GM18505 (cell line): ENCODE measurements around the gene ZACN.

Source experiments
- ATAC-seq: cut with Tn5 transposase; IDR thresholded peaks from one replicate; pipeline ENCODE4 v1.9.1; 2021; ENCODE audit not compliant: unreplicated experiment
- POLR2A ChIP-seq: IDR thresholded peaks from 4 replicates; pipeline ENCODE4 v1.6.1; 2011; ENCODE audit warnings: borderline replicate concordance; ENCODE audit not compliant: insufficient read depth, insufficient read length; ENCODE audit errors: extremely low read depth

The ZACN gene

DNA sequence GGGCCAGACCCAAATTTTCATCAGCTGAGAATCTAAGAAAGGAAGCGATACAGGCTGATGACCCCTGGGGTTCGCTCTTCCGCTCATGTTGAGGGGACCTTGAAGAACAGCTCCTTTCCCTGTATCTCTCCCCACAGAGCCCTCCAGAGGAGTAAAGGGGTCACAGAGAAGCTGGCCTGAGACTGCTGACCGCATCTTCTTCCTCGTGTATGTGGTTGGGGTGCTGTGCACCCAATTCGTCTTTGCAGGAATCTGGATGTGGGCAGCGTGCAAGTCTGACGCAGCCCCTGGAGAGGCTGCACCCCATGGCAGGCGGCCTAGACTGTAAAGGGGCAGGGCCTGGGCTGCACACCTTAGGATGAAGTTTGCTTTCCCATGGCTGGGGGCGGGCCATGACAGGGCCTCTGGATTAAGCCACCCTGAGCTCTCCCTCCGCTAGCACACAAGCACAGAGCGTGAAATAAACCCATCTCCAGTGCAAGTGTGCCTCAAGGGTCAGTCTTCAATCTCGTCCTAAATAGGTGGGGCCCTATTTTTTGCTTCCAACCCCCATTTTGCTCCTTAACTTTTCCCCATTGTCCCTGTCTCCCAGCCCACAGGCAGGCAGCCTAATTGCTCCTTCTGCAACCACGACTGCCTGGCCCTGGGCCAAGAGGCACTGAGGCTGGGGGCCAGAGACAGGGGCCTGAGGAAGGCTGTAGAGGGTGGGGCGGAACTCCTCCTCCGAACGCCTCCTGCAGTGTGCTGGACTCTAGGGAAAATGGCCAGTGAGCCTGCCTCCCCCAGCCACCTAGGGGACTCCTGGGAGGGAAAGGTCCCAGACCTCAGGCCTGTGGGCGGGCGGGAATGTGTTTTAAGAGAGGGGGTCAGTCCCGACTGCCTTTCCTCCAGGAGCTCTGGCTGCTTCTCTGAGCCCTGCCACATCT lies 3.6 kb downstream of the ZACN start:
- ATAC-seq: no peak
- no peak for TF ChIP-seq POLR2A

DNA sequence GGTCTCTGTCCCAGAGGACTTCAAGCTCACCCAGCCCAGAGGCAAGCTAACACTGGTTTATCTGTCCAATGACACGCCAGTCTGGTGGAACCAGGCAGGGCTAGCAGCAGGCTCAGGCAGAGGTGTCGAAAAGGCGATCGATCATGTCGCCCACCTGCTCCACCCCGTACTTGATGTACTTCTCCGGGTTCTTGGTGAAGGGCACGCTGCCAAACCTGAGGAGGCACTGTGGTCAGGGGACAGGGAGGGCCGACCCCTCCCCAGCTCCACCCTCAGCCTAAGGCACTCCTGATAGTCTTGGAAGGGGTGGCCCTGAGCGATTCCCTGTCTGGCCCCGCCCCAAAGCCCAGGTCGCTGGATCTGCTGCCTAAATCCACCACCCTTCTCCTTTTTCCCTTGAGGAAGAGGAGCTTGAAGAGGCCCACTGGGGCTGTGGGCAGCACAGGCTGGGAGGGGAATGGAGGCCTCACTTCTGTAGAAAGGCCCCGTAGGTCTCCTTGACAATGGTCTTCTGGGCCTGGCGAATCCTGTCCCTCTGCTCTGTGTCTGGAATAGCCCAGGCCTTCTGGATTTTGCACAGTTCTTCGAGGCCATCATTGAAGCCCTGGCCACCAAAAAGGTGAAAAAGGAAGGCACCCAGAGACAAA lies 4.7 kb downstream of the ZACN start:
- no peak for ATAC-seq
- no peak for TF ChIP-seq POLR2A

DNA sequence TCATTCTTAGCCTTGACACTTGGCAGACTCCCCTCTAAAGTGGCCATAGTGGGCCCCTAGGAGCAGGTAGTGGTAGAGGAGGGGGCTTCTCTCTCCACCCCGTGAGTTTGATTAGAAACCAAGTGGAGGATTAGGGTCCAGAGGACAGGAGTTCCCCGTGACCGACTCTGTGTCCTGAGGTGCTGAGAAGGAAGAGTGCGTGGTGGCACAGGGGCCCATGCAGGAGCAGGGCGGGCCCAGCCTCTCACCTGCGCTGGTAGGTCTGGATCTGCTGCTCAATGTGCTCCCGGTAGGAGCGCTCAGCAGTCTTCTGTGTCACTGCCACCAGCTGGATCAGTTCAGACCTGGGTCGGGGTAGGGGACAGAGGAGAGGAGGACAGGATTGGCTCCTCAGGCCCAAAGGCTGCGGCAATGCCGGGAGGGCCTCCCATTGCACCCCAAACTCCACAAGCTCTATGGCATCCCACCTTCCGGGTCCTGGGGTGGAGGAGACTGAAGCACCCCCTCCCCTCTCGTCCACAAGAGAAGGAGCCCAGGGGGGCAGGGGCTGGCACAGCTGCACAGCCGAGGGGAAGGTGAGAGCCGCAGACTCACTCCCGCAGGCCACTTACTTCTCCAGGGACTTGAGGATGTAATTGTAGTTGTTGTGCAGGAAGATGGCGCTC lies 6.2 kb downstream of the ZACN start:
- no peak for ATAC-seq
- no peak for TF ChIP-seq POLR2A

DNA sequence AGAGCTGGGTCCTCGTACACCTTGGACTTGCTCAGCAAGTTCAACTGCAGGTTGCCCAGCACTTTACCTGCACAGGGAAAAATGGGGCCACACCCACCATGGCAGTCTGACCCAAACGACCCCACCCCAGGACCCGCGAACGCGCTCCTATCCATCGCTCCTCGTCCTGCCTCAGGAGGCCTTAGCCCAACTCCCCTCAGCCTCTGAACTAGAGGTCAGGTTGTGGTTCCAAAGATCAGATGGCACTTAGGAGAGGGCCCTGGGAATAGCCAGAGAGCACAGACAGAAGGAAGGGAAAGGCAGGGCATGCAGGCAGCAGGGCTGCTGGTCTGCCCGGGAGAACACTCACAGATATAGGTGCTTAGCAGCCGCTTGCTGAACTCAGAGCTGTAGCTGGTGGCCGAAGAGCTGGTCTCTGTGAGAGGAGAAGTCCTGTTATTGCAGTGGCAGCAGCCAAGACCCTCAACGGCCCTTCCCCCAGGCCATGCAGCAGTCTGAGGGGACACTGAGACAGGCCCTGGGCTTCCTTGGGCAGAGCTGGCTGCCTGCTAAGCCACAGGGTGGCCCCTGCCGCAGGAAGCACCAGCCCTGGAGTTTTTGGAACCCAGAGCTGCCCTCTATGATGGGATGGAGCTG lies 6.9 kb downstream of the ZACN start:
- no peak for ATAC-seq
- no peak for TF ChIP-seq POLR2A

DNA sequence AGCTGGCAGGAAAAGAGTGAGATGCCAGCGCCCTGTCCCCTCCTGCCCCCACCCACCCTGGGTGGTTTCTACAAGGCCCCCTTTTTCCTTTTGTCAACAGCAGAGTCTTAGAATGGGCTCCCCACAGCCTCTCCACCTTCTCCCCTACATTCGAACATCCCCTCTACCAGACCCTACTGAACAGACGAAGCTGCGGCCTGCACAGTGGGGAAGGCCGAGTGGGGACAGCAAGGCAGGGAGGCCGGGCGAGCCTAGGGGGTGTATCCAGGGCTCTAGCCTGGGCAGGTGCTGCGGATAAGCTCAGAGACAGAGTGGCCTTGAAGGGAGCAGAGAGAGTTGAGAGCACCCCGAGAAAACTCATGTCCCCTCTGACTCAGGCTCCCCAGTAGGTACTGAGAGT lies 7.4 kb downstream of the ZACN start:
- no peak for ATAC-seq
- no peak for TF ChIP-seq POLR2A

DNA sequence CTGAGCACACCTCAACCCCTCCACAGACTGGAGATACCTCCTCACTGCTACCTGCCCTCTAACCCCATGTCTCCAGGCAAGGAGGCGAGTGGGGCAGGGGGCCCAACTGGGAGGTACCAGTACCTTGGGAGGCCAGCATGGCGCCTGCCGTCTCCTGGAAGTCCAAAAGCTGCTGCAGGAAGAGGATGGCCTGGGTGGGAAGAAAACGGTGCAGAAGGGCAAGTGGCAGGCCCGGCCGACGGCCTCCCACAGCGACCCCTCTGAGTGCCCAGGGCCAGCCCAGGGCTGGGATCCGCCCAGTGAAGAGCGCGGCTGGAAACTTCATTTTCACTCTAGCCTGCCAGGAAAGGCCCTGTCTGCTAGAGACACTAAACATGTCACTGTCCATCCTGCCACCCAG lies 8.5 kb downstream of the ZACN start:
- no peak for TF ChIP-seq POLR2A
- no peak for ATAC-seq

DNA sequence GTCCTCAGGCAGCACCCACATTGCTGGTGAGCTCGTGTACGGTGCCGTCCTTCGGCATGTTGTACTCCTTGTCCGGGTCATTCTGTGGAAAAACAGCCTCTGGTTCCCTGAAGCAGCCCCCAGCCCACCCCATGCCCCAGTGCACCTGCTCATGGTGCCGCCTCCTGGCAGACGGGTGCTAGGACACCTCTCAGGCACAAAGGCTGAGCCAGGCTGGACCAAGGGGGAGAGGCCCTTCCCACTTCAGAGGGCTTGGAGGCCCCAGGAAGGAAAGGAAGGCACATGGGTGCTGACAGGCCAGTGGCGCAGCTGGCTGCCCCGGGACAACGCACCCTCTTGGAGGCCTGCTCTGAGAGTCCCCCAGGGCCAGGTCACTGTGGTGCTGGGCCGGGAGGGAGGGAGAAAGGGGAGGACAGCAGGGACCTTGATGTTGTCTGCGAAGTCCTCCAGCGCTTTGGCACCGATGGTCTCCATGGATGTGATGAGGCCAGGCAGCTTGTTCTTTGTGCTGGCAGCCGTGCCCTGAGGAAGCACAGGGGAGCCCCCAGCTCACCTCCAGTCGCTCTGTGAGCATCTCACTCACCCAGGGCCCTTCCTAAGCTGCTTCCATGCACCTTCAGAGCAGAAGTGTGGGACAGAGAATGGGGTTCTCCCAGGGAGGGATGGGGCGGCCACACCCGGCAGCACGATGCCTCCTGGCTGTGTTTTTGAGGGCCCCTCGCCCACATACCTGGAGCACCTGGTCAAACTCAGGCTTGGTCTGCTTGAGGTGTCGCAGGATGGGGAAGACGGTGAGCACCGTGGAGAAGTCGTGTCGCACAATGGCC lies 9.3 kb downstream of the ZACN start:
- no peak for TF ChIP-seq POLR2A
- ATAC-seq: no peak

DNA sequence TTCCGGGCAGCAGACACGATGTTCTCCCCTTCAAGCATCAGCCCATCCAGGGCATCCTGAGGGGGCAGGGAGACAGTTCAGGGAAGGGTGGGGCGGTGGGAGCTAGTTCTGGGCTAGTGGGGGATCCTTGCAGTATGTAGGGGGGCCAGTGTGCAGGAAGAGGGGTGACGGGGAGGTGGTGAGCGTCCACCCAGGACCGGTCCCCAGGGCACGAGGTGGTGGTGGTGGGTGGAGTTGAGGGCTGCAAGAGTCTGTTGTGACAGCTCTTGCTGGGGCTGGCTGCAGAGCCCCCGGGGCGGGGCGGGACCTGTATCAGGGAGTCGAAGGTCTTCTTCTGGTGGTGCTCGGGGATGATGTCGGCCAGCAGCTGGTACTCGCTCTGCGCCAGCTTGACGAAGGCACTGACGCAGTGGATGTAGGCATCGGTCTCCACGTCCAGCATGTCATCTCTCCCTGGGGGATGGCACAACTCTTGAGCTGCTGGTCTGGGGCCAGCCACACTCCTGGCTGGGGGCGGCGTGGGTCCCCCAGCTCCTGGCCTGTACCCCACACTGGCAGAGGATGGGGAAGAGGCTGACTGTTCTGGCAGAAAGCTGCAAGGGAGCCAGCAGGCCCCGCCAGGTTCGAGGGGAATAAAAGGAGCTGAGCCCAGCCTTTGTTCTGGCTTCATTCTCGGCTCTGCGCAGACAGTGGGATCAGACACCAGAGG lies 10.0 kb downstream of the ZACN start:
- TF ChIP-seq POLR2A: no peak
- ATAC-seq: no peak

DNA sequence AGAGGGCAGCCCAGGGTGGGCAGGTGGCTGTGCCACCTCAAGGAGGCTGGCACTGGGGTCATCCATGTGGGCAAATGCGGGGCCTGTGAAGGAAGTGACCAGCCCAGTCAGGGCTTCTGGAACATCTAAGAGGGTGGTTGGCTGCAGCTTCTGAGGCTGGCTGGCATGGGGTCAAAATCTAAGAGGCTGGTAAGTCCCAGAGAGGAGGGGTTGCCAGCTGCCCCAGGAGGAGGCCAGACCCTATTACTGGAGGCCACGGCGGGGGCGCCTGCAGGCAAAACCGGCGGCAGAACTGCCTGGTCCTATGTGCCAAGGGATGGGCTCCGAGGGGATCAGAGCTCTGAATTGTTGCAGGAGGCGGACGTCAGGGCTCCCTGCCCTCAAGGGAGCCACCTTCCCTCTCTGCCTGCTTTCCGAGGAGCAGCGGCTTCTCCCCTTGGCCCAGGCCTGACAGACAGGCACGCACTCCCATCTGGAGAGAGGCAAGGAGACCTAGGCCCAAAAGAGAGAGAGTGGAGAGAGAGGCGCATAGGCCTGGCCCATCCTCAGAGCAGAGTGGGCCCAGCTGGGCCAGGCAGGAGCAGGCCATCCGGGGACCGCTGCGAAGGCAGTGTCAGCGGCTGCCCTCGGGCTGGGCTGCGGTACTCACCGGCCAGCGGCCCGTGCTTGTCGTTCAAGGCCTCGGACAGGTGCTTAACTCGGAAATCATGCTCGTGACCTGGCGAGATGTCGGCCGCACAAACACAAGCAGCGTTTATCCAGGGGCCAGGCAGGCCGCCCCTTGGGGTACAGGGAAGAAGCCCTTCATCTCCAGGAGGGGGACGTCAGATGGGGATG lies 10.9 kb downstream of the ZACN start:
- no peak for TF ChIP-seq POLR2A
- no peak for ATAC-seq

DNA sequence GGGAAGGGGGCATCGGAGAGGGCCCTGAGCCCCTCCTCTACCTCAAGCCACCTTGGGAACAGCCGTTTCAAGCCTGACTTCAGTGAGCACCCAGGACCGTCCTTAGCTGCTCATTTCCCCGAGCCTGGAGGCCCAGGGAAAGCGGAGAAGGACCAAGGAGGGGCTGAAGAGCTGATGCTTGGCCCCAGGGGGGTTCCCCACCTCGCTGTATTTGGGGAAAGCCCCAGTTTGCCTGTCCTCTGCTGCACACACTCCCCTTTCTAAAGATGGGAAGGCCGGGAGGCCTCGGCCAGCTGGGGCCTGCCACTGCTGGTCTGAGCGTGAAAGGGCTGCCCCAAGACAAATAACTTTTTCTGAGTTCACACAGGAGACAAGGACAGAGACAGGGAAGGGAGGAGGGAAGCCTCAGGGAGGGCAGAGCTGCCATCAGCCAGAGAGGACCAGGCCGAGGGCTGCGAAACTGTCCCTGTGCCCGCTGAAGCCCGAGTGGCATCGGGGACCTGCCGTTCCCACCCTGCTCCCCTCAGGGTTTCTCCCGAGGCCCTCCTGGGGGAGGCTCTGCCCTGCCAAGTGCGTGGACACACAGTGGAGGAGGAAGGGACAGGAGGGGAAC lies 11.6 kb downstream of the ZACN start:
- no peak for TF ChIP-seq POLR2A
- no peak for ATAC-seq
